Hypothalamus (tissue), 51 donors: ENCODE data around the gene RUBCNL.
"Not testable (repeated sequence)": the region's sequence is repeated elsewhere in the genome, so short reads cannot be mapped to it uniquely, and the experiment has no call there.

Experiments used
- DNase-seq, 51 donors: peaks; one replicate each; lab custom pipeline; 2025; lab: John Stamatoyannopoulos, UW

RUBCNL gene

DNA sequence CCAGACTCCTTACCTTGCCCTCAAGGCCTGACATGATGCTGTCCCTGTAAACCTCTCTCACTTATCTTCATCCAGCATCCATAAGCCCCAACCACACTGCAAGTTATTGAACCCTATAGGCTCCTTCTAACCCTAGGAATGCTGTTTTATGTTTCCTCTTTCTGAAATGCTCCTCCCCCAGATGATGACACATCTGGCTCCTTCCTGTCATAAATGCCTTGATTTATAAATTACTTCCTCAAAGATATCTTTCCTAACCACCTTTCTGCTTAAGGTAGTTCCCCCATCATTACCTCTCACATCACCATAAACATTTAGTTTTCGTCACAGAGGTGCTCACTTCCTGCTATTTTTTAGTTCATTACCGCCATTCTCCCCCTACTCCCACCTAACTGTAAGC, 12.3 kb downstream of the RUBCNL start:
- no peak for DNase-seq

- no peak for DNase-seq
Observed at GRCh38 chr13:46373623-46374022, 13.4 kb downstream of the RUBCNL start.

DNA sequence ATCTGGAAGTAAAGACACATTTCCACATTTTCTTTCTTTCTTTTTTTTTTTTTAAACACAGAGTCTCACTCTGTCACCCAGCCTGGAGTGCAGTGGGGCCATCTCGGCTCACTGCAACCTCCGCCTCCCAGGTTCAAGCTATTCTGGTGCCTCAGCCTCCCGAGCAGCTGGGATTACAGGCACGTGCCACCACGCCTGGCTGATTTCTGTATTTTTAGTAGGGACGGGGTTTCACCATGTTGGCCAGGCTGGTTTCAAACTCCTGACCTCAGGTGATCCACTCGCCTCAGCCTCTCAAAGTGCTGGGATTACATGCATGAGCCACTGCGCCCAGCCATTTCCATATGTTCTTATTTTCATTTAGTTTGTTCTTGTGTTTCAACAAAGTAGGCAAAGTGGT, 14.1 kb downstream of the RUBCNL start:
- DNase-seq, result not testable (repeated sequence)

- DNase-seq, result no peak
Observed at GRCh38 chr13:46372071-46372470, 15.0 kb downstream of the RUBCNL start.

- no peak for DNase-seq
Observed at GRCh38 chr13:46369506-46370277, 17.4 kb downstream of the RUBCNL start.

GRCh38 chr13:46367617-46368327, 19.3 kb downstream of the RUBCNL start:
- DNase-seq, result no peak

- no peak for DNase-seq
Observed at GRCh38 chr13:46361276-46361934, 25.6 kb downstream of the RUBCNL start.

- DNase-seq, result no peak
Observed at GRCh38 chr13:46360604-46361003, 26.4 kb downstream of the RUBCNL start.

DNA sequence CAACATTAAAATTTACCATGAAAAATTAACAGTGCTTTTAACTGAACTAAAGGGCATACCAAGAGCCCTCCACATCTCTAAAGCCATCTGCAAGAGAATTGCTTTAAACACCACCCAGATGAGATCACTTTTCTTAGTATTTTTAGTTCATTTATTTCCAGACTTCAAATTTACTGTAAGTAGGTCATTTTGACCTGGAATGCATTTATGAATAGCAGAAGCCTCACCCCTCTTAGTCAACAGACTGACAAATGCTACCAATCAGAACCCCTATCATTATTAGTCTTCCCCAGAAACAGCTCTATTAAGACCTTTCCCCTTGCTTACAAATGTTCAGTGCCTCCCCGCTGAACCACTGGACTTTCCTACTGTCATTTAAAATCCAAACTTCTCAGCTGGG, 27.3 kb downstream of the RUBCNL start:
- no peak for DNase-seq

DNA sequence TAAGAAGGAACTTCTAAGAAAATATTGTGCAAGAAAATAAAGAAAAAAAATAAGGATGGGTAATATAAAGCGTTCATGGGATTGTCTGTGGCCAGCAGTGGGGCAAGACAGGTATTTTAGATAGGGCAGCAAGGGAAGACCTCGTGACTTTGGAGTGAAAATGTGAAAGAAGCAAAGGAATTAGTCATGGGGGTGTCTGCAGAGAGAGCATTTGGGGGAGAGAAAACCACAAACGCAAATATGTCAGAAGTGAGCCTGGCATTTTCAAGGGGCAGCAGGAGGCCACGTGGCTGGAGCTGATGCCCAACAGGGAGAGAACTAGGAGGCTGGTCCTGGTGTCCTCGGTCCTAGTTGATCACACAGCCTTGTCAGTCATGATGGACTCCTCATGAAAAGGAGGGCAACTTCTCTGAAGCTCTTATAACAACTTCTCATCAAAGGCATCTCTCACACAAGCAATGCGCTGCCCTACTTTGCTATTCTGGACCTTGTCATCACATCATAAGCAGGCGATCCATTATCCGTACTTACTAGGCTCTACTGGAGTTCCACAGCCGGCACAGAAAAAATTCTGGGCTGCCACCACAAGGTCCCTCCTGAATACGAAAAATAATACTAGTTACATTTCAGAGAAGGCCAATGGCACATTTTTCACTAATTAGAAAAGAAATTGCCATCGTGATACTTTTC, 31.0 kb downstream of the RUBCNL start:
- DNase-seq, result no peak

DNA sequence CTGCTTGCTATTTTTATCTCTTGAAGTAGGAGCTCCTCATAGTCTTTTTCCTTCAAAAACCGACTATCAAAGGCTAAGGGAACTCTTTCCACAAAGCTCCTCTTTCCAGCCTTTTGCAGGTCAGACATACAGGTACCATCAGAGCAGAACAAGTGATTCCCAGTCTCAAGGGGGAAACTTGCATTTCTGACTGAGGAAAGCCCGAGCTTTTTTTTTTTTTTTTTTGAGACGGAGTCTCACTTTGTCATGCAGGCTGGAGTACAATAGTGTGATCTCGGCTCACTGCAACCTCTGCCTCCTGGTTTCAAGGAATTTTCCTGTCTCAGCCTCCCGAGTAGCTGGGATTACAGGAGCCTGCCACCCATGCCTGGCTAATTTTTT, 32.0 kb downstream of the RUBCNL start:
- no peak for DNase-seq

GRCh38 chr13:46354156-46355087, 32.6 kb downstream of the RUBCNL start:
- DNase-seq, result no peak

GRCh38 chr13:46352805-46353204, 34.2 kb downstream of the RUBCNL start:
- no peak for DNase-seq

DNA sequence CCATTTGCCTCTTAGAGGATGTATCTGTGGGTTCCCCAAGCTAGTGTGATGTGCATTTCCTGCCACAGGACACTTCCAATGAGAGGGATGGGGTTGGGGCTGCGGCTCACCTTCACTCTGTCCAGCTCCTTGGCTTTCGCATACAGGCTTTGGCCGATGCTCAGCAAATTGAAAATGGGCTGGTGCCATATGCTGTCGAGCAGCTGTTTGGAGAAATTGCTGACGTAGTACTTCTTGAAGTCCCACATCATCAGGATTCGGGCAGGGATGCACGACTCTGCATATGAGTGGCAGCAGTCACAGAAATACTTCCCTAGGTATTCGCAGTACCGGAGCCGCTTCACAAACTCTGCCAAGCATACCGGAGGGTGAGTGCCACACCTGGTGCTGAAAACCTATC, 37.0 kb downstream of the RUBCNL start:
- DNase-seq, result no peak

DNA sequence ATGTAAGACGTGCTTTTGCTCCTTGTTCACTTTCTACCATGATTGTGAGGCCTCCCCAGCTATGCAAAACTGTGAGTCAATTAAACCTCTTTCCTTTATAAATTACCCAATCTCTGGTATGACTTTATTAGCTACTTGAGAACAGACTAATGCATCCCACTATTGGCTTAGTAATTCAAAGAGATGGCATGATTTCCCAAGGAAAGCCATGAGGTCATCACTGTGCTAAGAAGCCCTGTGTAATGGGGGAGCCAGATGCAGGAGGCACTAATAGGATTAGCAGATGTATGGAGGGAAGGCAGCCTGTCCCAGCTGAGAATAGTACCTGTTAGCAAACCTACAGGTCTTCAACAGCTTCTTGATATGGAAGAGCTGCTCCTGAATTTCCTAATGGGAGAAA, 38.1 kb downstream of the RUBCNL start:
- no peak for DNase-seq

DNA sequence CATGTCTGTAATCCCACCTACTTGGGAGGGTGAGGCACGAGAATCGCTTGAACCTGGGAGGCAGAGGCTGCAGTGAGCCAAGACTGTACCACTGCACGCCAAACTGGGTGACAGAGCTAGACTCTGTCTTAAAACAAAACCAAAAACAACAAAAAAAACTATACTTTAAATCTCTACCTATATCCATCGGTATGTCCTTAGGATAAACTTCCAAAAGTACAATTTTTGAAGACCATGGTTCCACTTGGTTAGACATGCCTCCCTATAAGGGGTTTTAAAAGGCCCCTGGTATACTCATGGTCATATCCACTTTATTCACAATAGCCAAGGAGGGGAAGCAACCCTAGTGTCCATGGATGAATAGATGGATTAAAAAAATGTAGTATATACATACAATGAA, 39.8 kb downstream of the RUBCNL start:
- no peak for DNase-seq

DNA sequence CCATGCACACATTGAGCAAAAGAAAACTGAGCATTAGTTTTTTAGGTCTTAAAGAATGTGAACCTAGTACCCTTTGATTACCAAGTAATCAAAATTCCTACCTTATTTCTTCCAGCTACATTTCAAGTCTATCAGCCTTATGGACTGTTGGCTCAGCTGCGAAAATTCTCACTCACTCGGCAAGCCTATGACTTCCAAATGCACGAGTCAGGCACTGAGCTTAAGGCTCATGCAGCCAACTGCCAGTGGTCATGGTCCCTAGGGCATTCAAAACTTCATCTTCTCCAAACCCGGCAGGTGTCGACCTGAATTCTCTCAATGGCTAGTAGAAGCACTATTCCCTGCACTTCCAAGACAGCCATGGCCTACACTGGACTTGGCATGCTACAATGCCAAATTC, 41.2 kb downstream of the RUBCNL start:
- no peak for DNase-seq

DNA sequence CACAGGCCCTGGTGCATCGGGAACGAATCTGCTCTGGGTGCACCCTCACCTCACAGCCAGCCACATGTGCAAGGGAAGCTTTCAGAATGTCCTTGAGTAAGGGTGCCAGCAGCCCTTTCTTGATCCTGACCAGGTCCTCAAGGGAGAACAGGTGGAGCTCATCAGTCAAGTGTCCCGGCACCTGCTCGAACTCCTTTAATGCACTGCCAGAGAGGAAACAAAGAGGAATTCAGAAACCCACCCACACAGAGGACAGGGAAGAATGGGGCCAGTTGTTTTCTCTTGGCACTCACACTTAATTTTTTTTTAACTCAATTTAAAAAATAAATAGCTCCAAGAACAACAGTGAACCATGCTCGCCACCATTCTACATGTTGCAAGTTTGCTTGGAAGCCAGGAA, 41.7 kb downstream of the RUBCNL start:
- DNase-seq, result no peak

DNA sequence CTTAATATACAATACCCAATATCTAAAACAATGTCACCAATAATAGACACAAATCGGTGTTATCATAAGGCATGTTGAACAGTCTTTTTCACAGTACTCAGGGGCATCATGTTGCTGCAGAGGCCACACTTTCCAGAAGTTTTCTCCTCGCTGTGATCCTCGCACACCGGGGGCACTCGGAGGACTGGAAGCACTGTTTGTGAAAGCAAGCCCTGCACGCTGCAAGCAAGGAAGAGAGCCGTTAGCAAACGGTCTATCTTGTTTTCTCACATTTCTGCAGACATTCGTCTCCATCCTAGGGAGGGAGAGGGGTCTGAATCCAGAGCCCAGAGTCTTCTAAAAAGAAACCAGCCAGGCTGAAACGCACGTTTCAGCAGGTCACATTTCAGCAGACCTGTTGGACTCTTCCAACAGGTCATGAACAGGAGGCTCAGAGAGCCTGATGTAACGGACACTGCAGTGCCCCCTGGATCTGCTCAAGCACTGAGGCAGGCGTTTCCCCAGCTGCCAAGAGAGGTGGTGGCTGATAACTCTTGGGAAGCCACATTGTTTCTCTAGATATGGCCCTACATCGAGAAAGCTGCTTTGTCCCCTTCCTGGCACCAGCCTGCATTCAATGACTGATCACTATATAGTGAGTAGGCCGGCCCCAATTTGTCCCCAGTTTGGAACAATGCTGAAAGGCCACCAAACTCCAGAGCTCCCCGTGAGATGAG, 43.6 kb downstream of the RUBCNL start:
- no peak for DNase-seq

DNA sequence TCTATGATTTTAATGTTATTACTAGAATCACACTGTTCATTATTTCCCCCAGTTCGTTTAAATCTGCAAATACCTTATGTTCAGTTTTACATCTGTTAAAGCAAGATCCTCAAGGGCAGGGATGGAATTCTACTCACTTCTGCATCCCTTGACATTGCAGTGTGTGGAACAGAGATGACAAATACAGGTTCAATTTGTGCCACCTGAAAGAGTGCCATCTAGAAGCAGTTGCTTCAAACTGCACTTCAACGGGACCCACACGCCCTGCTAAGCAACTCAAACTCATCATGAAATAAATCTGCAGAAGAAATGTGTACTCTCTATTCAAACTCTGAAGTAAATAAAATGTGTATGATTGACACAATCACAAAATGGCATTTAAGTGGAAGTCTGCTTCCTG, 44.5 kb downstream of the RUBCNL start:
- no peak for DNase-seq
